ENCODE data around the gene SLC25A36.

GRCh38 chr3:140924097-140924873 lies 17.4 kb upstream of the SLC25A36 start:
- no peak for TF ChIP-seq CTCF (conservative IDR thresholded peaks at IDR 0.05; ENCODE audit: low read depth, low read length)
- no peak for TF ChIP-seq POLR2A (IDR thresholded peaks at IDR 0.05; ENCODE audit: low read depth, low read length)
- no peak for TF ChIP-seq RCOR1 (IDR thresholded peaks at IDR 0.05; ENCODE audit: insufficient replicate concordance, low read length)

All from IMR-90 (cell line).